Dendritic cell treated with granulocyte-macrophage colony-stimulating factor and Interleukin-4, amounts not matched to agents 40 ng/mL and 50 ng/mL, for 4 days (primary cell): ENCODE results near the gene MAGEB3.
"Not testable (repeated sequence)": the region's sequence is repeated elsewhere in the genome, so short reads cannot be mapped to it uniquely, and the experiment has no call there.

Experiments used
- H3K27ac Mint-ChIP-seq: one replicate; pipeline ENCODE4 v1.8.0; 2022; ENCODE audit warnings: mild to moderate bottlenecking, mixed read lengths
- H3K27me3 Mint-ChIP-seq: one replicate; pipeline ENCODE4 v1.8.0; 2022; ENCODE audit warnings: mild to moderate bottlenecking, mixed read lengths
- H3K36me3 Mint-ChIP-seq: one replicate; pipeline ENCODE4 v1.8.0; 2022; ENCODE audit warnings: low read depth, mixed read lengths
- H3K4me1 Mint-ChIP-seq: one replicate; pipeline ENCODE4 v1.8.0; 2022; ENCODE audit warnings: low read depth, mixed read lengths
- H3K4me3 Mint-ChIP-seq: one replicate; pipeline ENCODE4 v1.8.0; 2022; ENCODE audit warnings: mild to moderate bottlenecking, moderate library complexity, mixed read lengths
- H3K9me3 Mint-ChIP-seq: one replicate; pipeline ENCODE4 v1.8.0; 2022; ENCODE audit warnings: mixed read lengths
- intact Hi-C: fragments of 100-400 bp; cut with micrococcal nuclease; formaldehyde crosslinking; loops from one replicate; pipeline ENCODE4 v1.15.0; 2022

MAGEB3 gene

GRCh38 chrX:30230395-30230794 is at the start of gene MAGEB3:
TSS of gene MAGEB3 (plus strand) at chrX:30230657. CDS start at chrX:30235925, 5,268 bp downstream.
- Mint-ChIP-seq H3K9me3 (no peaks in the 10 kb centered on the region), H3K36me3 (no peaks in the 10 kb centered on the region), H3K27ac (no peak within 1 kb of the TSS), H3K4me3 (no peak within 1 kb of the TSS), H3K27me3 (no peaks in the 10 kb centered on the region), H3K4me1 (no peaks in the 10 kb centered on the region)
- intact Hi-C loops, result no loop called here

- Mint-ChIP-seq H3K4me3 (no peak overlapping the region), H3K27me3 (peaks cover 2% of the 10 kb centered on the region), H3K36me3 (no peaks in the 10 kb centered on the region), H3K9me3 (no peaks in the 10 kb centered on the region), H3K4me1 (no peaks in the 10 kb centered on the region), H3K27ac (no peak overlapping the region)
- intact Hi-C loops, result no loop called here
Observed at GRCh38 chrX:30181353-30181752, 49.1 kb upstream of the MAGEB3 start.

- no peak overlapping the region for H3K27ac Mint-ChIP-seq
- H3K4me1 Mint-ChIP-seq, result no peaks in the 10 kb centered on the region
- intact Hi-C loops, result no loop called here
- no peaks in the 10 kb centered on the region for H3K9me3 Mint-ChIP-seq
- H3K36me3 Mint-ChIP-seq, result no peaks in the 10 kb centered on the region
- H3K27me3 Mint-ChIP-seq, result peaks cover 2% of the 10 kb centered on the region
- H3K4me3 Mint-ChIP-seq, result no peak overlapping the region
Observed at GRCh38 chrX:30183554-30183953, 46.9 kb upstream of the MAGEB3 start.

GRCh38 chrX:30190426-30190825 is 40.0 kb upstream of the MAGEB3 start:
- no peaks in the 10 kb centered on the region for H3K9me3 Mint-ChIP-seq
- no peaks in the 10 kb centered on the region for H3K36me3 Mint-ChIP-seq
- peaks cover 1% of the 10 kb centered on the region for H3K27me3 Mint-ChIP-seq
- H3K4me3 Mint-ChIP-seq, result no peak overlapping the region
- no peak overlapping the region for H3K27ac Mint-ChIP-seq
- H3K4me1 Mint-ChIP-seq, result no peaks in the 10 kb centered on the region
- intact Hi-C loops, result no loop called here

GRCh38 chrX:30193910-30194309 is 36.5 kb upstream of the MAGEB3 start:
- H3K27me3 Mint-ChIP-seq, H3K4me3 Mint-ChIP-seq, H3K27ac Mint-ChIP-seq, H3K4me1 Mint-ChIP-seq, H3K9me3 Mint-ChIP-seq, H3K36me3 Mint-ChIP-seq, intact Hi-C loops: not testable (repeated sequence)

GRCh38 chrX:30196322-30196721 is 34.1 kb upstream of the MAGEB3 start:
- intact Hi-C loops, result no loop called here
- Mint-ChIP-seq H3K27me3 (peaks cover 4% of the 10 kb centered on the region), H3K27ac (no peak overlapping the region), H3K4me3 (no peak overlapping the region), H3K36me3 (no peaks in the 10 kb centered on the region), H3K4me1 (no peaks in the 10 kb centered on the region), H3K9me3 (no peaks in the 10 kb centered on the region)

- H3K9me3 Mint-ChIP-seq, result no peaks in the 10 kb centered on the region
- no peaks in the 10 kb centered on the region for H3K4me1 Mint-ChIP-seq
- H3K27me3 Mint-ChIP-seq, result no peaks in the 10 kb centered on the region
- H3K27ac Mint-ChIP-seq, result no peak overlapping the region
- no peaks in the 10 kb centered on the region for H3K36me3 Mint-ChIP-seq
- intact Hi-C loops, result no loop called here
- H3K4me3 Mint-ChIP-seq, result no peak overlapping the region
Observed at GRCh38 chrX:30212172-30212571, 18.3 kb upstream of the MAGEB3 start.

- no peaks in the 10 kb centered on the region for H3K4me1 Mint-ChIP-seq
- no peaks in the 10 kb centered on the region for H3K9me3 Mint-ChIP-seq
- no peak within 1 kb of the TSS for H3K4me3 Mint-ChIP-seq
- H3K36me3 Mint-ChIP-seq, result no peaks in the 10 kb centered on the region
- intact Hi-C loops, result no loop called here
- H3K27me3 Mint-ChIP-seq, result no peaks in the 10 kb centered on the region
- H3K27ac Mint-ChIP-seq, result no peak within 1 kb of the TSS
Observed at GRCh38 chrX:30215357-30215843, 15.1 kb upstream of the MAGEB3 start, which contains the start of gene MAGEB2. TSS of gene MAGEB2 (plus strand) at chrX:30215563. CDS start at chrX:30218581, 3,018 bp downstream.

GRCh38 chrX:30217465-30217864 is 13.0 kb upstream of the MAGEB3 start:
- Mint-ChIP-seq H3K9me3 (no peaks in the 10 kb centered on the region), H3K27me3 (no peaks in the 10 kb centered on the region), H3K4me3 (no peak overlapping the region), H3K27ac (no peak overlapping the region), H3K36me3 (no peaks in the 10 kb centered on the region), H3K4me1 (no peaks in the 10 kb centered on the region)
- intact Hi-C loops, result no loop called here

- H3K27me3 Mint-ChIP-seq, result no peaks in the 10 kb centered on the region
- H3K27ac Mint-ChIP-seq, result no peak overlapping the region
- no peaks in the 10 kb centered on the region for H3K4me1 Mint-ChIP-seq
- intact Hi-C loops, result no loop called here
- H3K9me3 Mint-ChIP-seq, result no peaks in the 10 kb centered on the region
- H3K4me3 Mint-ChIP-seq, result no peak overlapping the region
- H3K36me3 Mint-ChIP-seq, result no peaks in the 10 kb centered on the region
Observed at GRCh38 chrX:30219372-30219771, 11.1 kb upstream of the MAGEB3 start.

GRCh38 chrX:30220661-30221060 is 9.8 kb upstream of the MAGEB3 start:
- intact Hi-C loops, result no loop called here
- Mint-ChIP-seq H3K27ac (no peak overlapping the region), H3K27me3 (peaks cover 2% of the 10 kb centered on the region), H3K4me3 (no peak overlapping the region), H3K36me3 (no peaks in the 10 kb centered on the region), H3K4me1 (no peaks in the 10 kb centered on the region), H3K9me3 (no peaks in the 10 kb centered on the region)

- Mint-ChIP-seq H3K4me1 (no peaks in the 10 kb centered on the region), H3K4me3 (no peak overlapping the region), H3K27ac (no peak overlapping the region), H3K36me3 (no peaks in the 10 kb centered on the region), H3K9me3 (no peaks in the 10 kb centered on the region), H3K27me3 (peaks cover 2% of the 10 kb centered on the region)
- intact Hi-C loops, result no loop called here
Observed at GRCh38 chrX:30224536-30224935, 5.9 kb upstream of the MAGEB3 start.

- intact Hi-C loops, result no loop called here
- Mint-ChIP-seq H3K4me1 (no peaks in the 10 kb centered on the region), H3K27me3 (peaks cover 2% of the 10 kb centered on the region), H3K4me3 (no peak overlapping the region), H3K36me3 (no peaks in the 10 kb centered on the region), H3K27ac (no peak overlapping the region), H3K9me3 (no peaks in the 10 kb centered on the region)
Observed at GRCh38 chrX:30228526-30228925, 1.9 kb upstream of the MAGEB3 start.

GRCh38 chrX:30241724-30242415 is 11.4 kb downstream of the MAGEB3 start, which contains the start of gene MAGEB4:
TSS of gene MAGEB4 (plus strand) at chrX:30242000. CDS start at chrX:30242136, 136 bp downstream.
- Mint-ChIP-seq H3K27me3 (no peaks in the 10 kb centered on the region), H3K27ac (no peak within 1 kb of the TSS), H3K4me3 (no peak within 1 kb of the TSS), H3K4me1 (no peaks in the 10 kb centered on the region), H3K9me3 (no peaks in the 10 kb centered on the region), H3K36me3 (no peaks in the 10 kb centered on the region)
- intact Hi-C loops, result no loop called here
